K562 (cell line): ENCODE measurements around the gene FBXW10B.

Experiments used
- MYC ChIP-seq, 2 experiments: fragments of 250-450 bp in 1 of 2; sonication (Bioruptor Pico) in 1 of 2; IDR thresholded peaks; 2 replicates each; pipeline versions ENCODE4 v1.5.1 to v1.6.1; 2012 to 2021; ENCODE audit warnings: low read depth in 2 of 2, borderline replicate concordance in 1 of 2, improper control_type of control experiment in 1 of 2, low read length in 1 of 2, mild to moderate bottlenecking in 1 of 2, moderate library complexity in 1 of 2
- RAD51 ChIP-seq: fragments of 450-650 bp; IDR thresholded peaks from 2 replicates; pipeline ENCODE4 v1.7.1; 2016; ENCODE audit warnings: low read depth, mild to moderate bottlenecking, borderline replicate concordance
- ZNF175 ChIP-seq: fragments of 200-800 bp; sonication (Bioruptor generic); IDR thresholded peaks from 2 replicates; pipeline ENCODE4 v1.6.1; 2016; ENCODE audit warnings: low read depth, mild to moderate bottlenecking, missing genetic modification characterization, missing compliant biosample characterization
- TF ChIP-seq, protein P1 (sequence below): IDR thresholded peaks from 2 replicates; pipeline ENCODE4 v1.6.1; 2012; ENCODE audit warnings: low read depth, low read length, improper control_type of control experiment, borderline replicate concordance

- TF ChIP-seq ZNF175 (CRISPR knock-in tag): no peak
- no peak for TF ChIP-seq RAD51
- TF ChIP-seq, protein P1, sequence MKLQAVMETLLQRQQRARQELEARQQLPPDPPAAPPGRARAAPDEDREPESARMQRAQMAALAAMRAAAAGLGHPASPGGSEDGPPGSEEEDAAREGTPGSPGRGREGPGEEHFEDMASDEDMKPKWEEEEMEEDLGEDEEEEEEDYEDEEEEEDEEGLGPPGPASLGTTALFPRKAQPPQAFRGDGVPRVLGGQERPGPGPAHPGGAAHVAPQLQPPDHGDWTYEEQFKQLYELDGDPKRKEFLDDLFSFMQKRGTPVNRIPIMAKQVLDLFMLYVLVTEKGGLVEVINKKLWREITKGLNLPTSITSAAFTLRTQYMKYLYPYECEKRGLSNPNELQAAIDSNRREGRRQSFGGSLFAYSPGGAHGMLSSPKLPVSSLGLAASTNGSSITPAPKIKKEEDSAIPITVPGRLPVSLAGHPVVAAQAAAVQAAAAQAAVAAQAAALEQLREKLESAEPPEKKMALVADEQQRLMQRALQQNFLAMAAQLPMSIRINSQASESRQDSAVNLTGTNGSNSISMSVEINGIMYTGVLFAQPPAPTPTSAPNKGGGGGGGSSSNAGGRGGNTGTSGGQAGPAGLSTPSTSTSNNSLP: no peak
- no peak for TF ChIP-seq MYC (IDR thresholded peaks at IDR 0.05; ENCODE audit: low read depth, low read length)
- no peak for TF ChIP-seq MYC (CRISPR knock-in tag; IDR thresholded peaks at IDR 0.05; ENCODE audit: borderline replicate concordance, low read depth)
Measured at GRCh38 chr17:15650741-15651582, 31.5 kb upstream of the FBXW10B start.
